ENCODE measurements around the gene KDF1.

DNA sequence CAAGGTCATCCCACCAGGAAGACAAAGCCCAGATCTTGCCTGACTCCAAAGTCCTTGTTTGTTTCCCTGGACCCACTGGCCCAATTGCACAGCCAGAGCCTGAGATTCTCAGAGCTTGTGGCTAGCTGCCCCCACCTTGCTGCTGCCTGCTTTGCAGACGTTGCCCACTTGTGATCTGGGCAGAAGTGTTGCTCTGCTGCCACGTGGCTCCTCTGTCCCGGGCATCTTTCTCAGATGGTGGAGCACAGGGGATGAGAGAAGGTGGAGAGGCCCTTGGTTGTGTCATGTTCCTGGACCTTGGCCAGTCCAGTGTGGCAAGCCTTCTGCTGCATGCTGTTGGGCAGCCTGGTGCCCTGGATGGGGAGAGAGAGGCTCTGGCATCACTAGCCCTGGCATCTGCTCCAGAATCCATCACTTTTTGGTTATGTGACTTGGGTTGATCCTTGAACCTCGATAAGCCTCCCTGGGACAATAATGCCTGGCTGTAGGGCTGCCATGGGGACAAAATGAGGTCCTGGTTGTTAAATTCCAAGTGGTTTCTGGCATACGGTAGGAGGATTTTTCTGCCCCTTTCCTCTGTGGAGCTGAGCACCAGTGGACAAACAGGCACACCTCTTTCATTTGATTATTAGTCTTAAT is 44.9 kb downstream of the KDF1 start:
- TF ChIP-seq FOXK2 (IDR thresholded peaks at IDR 0.05): no peak
- TF ChIP-seq, protein P1, sequence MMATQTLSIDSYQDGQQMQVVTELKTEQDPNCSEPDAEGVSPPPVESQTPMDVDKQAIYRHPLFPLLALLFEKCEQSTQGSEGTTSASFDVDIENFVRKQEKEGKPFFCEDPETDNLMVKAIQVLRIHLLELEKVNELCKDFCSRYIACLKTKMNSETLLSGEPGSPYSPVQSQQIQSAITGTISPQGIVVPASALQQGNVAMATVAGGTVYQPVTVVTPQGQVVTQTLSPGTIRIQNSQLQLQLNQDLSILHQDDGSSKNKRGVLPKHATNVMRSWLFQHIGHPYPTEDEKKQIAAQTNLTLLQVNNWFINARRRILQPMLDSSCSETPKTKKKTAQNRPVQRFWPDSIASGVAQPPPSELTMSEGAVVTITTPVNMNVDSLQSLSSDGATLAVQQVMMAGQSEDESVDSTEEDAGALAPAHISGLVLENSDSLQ (IDR thresholded peaks at IDR 0.05): no peak
- no peak for TF ChIP-seq NFRKB (IDR thresholded peaks at IDR 0.05)

All from HEK293T (cell line).